Measurements from ENCODE around the gene CTCF.

DNA sequence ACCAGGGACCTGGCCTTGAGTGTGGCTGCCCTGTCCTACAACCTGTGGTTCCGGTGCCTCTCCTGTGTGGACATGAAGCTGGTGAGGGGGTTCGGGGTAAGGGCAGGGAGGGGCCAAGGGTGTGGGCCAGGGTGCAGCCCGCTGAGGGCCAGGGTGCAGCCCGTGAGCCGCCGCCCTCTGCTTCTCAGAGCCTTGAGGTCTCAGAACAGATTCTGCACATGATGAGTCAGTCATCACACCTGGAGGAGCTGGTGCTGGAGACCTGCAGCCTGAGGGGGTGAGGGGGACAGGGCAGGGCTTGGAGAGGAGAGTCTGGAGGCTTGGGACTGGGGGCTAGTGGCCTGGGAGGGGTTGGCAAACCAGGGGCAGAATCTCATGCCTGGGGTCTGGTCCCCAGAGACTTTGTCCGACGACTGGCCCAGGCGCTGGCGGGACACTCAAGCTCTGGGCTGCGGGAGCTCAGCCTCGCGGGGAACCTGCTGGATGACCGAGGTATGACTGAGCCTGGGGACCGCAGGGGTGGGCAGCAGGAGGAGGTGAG is 84.9 kb downstream of the CTCF start:
- no peak for TF ChIP-seq FOXK2 (IDR thresholded peaks at IDR 0.05)
- TF ChIP-seq FOXM1 (IDR thresholded peaks at IDR 0.05; ENCODE audit: borderline replicate concordance), result no peak
- TF ChIP-seq BHLHE40 (IDR thresholded peaks at IDR 0.05; ENCODE audit: borderline replicate concordance), result no peak
